ENCODE data around the gene SPPL3.

DNA sequence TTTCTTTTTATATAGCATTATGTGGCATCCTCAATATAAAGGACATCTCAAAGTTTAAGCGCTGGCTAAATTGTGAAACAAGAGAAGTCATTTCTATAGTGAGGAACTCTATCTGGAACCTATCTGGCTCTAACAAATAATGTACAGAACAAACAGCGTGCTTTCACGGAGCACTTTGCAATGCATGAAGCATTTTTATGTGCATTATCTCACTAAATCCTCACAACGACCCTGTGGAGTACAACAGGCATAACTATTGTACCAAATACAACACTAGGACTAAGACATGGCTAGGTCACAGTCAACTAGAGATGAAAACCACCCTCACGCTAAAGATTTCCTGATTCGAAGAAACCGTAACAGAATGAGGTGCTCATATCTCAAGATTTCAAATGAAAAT, 8.6 kb downstream of the SPPL3 start:
- TF ChIP-seq POLR2A (IDR thresholded peaks at IDR 0.05; ENCODE audit: low read length) = no peak
- no peak for TF ChIP-seq GATA1 (IDR thresholded peaks at IDR 0.05; ENCODE audit: low read depth, low read length)

Data from erythroblast (primary cell).